HG03520 (cell line): ENCODE measurements around the gene FRMD1.

Source experiments
- ATAC-seq: cut with Tn5 transposase; IDR thresholded peaks from one replicate; pipeline ENCODE4 v1.9.1; 2021; ENCODE audit warnings: mild to moderate bottlenecking, moderate library complexity; ENCODE audit not compliant: unreplicated experiment

FRMD1 gene

DNA sequence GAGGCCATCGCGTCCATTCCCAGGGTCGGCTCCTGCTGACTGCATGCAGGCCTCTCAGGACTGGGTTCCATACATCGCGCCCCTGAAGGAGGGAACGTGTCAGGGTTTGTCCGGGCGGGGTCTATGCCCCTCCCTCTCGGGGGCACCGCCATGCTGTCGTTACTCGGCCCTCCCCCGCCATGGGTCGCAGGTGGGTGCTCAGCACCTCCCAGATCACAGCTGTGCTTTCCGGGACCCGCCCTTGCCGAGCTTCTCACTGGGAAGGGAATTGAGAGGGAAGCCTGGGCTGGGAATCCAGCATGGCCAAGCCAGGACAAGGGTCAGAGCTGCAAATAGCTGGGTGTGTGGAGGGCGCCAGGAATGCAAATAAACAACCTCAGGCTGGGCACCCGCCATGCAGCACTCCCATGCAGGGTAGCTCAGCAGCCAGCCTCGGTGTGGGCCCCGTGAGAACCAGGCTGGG lies at the start of gene FRMD1:
Gene FRMD1, minus strand, starts transcription at position 270 of the 463 bp plus-strand sequence. Its CDS starts 118 bp downstream, at position 152.
- no peak for ATAC-seq

DNA sequence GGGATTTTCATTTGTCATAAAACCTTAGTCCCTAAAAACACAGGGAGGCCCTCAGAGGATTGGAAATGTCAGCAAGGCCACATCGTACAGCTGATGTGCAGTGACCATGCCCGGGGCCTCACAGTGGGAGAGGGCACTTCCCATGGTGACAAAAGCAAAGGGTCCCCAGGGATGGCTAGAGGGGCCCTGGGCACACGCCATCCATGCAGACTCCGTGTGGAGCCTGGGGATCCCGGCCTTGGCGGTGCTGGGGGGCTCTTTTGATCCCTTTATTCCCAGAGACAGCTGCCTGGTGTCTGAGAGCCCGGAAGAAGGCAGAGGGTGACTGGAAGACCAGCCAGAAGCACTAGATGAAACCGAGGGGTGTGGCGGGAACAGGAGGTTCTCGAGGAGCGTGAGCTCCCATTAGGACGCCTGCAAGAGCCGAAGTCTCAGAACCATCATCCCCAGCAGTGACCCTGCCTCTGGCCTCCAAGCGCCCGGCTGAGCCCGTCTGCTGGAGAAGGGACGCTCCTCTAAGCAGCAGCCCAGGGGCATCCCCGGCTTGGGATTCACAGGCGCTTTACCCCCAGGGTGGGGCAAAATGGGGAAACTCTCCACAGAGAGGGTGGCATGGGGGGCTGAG lies 49.1 kb upstream of the FRMD1 start:
- no peak for ATAC-seq

DNA sequence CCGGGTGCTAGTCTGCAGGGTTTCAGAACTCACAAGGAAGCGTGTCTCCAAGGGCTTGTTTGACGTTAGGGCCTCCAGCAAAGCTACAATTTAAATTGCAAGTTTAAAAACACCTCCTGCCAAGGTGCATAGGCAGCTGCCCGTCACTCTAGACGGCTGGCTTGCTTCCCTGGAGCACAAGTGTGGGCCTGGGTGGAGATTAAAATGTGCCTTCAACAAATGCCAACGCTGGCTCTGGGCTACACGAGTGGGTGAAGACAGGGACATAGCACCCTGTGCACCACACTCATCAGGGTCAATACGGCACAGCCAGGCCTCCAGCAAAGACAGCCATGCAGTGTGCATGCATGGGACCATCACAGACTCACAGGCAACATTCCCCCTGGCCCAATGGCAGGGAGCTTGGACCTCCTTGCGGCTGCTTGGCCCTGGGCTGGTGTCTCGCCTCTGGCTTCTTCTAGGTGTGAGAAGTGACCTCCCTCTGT lies 48.4 kb upstream of the FRMD1 start:
- ATAC-seq = no peak

DNA sequence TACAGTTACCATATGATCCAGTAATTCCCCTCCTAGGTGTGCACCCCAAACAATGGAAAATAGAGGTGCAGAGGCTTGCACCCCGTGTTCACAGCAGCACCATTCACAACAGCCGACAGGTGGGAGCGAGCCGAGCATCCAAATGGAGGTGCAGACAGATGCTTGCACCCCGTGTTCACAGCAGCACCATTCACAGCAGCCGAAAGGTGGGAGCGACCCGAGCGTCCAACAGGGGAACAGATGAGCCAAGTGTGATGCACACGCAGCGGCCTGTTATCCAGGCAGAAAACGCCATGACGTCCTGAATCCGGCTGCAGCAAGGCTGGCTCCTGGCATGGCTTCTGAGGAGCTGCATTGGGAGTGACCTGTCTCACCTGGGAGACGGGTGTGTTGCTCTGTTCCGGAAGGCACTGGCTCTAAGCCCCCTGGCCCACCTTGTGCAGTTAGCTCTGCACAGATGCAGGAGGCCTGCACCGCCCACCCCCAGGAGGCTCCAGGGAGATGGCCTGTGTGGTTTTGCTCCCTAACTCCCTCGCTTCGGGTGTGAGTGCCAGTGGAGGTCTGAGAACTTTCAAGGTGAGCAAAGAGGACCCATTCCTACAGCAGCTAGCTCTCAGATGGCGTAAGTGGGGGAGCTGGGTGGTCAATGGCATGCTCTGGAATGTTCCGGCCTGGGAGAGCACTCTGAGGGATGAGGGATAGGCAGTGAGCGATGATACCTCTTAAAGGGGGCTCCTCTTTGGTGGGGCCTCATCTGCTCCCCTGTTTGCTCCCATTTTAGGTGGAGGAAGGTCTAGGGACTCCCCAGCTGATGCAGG lies 47.8 kb upstream of the FRMD1 start:
- no peak for ATAC-seq

DNA sequence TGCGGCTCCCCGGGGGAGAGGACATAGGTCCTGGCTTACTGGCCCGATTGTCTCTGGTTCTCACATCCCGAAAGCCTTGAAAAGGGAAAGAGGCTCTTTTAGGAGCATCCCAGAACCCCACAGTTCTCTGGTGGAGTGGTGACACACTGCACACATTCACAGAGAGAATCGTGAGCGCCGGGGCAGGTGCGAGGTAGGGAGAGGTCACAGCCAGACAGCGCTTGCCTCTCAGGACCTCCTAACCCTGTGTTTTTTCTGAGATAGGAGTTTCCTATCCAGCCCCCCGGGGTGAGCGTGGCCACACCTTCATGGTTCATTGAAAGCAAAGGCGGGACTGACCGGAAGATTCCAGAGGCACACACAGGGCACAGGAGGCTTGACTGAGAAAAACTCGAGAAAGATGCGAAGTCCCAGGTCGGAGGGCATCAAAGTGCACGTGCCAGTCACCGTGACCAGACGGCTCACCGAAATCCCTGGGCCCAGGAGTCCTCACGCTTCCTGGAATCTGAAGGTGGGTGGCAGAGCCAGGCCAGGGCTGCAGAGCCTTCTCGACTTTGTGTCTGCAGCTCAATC lies 46.5 kb upstream of the FRMD1 start:
- ATAC-seq = no peak

DNA sequence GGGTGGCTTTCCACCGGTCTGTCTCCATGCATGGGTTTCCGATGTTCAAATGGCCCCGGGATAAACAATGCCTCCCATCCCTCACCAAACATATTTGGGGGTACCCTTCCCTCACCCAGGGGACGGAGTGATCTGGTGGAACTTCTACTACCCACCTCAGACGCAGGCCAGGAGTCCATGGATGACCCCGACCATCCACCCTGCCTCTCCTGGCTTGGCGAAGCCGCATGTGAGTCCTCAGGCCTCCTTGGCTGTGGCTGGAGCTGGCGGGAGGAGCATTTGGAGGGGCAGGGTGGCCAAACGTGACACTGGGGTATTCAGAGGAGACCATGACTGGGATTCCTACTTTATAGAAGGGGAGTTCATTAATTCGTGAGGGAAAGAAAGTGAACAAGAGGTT lies 45.9 kb upstream of the FRMD1 start:
- ATAC-seq = no peak

DNA sequence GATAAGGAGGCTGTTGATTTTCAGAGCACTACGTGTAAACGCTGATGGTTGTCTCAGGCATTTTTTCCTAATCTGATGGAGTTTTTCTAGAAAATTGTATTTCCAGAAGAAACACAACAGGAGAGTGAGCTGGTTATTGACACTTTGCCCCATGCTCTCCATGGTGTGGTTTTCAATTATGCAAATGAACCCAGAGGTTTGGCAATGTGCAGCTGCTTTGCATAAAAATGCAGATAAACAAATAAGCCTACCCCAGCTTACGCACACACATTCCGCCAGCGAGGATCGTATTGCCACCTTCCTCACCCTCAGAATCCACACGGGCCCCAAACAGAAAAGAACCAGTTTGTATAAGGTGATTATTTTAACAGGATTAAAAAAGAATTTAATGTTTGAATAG lies 45.1 kb upstream of the FRMD1 start:
- no peak for ATAC-seq

DNA sequence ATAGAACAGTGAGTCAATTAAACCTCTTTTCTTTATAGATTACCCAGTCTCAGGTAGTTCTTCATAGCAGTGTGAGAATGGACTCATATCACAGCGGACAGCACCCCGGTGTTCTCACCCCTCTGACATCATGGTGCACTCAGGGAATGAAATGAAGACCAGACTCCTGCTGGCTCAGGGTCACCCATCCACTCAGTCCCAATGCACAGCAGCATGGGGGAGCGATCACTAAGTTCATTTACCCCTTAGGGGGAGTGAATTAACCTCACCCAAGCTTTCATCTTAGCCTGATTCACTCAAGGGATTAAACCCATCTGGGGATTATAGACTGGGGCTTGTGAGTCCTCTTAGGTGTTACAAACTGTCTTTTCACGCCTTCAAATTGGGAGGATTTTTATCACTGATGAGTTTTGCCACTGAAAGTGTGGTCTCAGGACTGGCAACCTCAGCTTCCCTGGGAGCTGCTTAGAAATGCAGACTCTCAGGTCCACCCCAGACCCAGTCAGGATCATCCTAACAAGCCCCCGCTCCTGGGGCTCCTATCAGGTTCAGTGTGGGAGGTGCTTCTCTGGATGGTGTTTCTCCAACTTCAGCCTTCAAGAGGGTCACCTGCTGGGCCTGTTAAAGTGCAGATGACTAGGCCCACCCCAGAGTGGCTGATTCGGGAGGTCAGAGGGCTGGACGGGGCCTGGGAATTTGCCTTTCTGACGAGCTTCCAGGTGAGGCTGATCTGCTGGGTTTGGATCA lies 44.3 kb upstream of the FRMD1 start:
- no peak for ATAC-seq

DNA sequence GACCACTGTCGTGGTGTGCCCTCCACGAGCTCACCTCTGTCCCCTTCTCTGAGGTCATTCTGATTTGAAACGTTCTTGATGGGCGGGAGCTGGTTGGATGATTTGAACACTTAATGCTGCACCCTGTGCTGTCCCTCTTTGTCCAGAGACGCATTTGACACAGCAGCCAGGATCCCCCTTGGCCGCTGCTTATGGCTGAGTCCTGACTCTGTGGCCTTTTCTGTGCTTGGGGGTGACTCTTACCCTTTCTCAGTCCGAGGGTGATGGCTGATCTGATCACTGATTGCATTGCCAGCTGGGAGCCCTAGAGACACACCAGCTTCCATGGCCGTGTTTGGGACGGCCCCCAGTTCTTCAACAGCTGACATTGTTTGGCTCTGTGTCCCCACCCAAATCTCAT lies 43.5 kb upstream of the FRMD1 start:
- ATAC-seq = no peak

DNA sequence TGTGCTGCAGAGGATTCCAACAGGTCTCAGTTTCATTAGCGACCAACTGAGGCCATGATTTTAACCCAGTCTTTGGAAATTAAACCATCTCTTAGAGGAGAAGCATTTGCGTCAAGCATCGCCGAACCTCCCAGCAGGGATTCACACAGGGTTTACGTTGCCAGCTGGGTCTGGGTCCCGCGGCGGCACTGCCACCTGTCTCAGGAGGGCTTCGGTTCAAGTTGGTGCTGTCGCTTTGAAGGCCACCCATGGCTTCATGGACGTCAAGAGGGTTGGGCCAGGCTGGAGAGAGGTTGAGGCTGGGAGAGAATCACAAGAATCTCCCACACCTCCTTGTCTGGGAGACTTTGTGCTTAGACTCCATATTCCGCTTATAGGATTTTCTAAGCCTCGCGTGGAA lies 43.0 kb upstream of the FRMD1 start:
- ATAC-seq = no peak

DNA sequence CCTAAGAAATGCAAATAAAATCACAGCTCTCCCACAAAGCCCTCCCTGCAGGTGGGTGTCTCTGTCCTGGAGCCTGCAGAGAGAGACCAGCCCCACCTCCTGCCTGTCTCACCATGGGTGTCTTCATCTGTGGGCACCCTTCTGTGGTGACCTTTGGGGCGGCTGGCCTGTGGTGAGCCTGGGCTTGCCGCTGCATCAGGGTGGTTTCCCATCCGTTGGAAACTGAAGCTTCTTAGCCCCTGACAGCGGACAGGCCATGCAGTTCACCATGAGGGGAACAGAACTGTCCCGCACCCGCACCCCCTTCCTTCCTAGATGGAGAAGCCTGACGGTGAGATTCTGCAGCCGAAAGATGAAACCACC lies 42.3 kb upstream of the FRMD1 start:
- ATAC-seq = no peak

DNA sequence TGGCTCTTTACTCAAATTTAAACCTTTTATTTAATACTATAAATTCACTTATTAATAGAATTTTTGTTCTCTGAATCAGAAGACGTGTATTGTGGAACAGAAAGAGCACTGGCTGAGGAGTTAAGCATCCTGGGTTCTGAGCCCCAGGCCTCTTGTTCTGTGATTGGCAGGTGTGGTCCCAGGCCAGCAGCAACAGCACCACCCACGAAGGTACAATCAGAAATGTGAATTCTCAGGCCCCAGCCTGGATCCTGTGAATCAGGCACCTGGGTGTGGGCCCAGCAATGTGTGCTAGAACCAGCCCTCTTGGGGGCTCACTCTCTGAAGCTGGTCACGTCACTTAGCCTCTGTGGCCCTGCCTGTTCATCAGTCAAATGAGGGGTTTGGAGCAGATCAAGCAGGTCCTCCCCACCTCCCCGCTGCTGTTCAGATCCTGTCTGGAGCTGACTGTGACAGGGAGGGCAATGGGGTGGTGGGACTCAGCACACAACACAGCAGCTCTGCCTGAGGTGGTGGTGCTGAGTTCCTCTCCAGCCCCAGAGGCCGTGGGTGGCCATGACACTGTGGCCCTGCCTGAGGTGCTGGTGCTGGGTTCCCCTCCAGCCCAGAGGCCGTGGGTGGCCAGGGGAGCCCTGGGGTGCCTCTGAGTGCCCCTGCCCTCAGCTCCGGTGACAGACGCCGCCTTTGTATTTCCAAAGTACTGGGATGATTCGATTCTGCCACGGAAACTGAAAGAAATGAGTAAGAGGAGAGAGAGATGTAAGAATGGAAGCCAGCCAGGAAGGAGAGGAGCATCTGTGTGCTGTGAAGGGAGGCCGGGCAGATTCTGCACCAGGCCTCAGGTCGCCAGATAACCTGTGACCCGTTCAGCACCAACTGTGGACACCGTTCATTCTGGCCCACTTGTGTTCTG lies 41.6 kb upstream of the FRMD1 start:
- no peak for ATAC-seq

DNA sequence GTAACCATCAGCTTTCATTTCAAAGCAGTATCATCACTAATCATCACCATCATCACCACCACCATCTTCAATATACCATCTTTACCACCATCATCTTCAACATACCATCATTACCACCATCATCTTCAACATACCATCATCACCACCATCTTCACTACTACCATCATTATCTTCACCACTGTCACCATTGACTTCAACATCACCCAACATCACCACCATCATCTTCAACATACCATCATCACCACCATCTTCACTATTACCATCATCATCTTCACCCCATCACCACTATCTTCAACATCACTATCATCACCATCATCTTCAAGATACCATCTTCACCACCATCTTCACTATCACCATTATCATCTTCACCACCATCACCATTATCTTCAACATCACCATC lies 40.5 kb upstream of the FRMD1 start:
- no peak for ATAC-seq

DNA sequence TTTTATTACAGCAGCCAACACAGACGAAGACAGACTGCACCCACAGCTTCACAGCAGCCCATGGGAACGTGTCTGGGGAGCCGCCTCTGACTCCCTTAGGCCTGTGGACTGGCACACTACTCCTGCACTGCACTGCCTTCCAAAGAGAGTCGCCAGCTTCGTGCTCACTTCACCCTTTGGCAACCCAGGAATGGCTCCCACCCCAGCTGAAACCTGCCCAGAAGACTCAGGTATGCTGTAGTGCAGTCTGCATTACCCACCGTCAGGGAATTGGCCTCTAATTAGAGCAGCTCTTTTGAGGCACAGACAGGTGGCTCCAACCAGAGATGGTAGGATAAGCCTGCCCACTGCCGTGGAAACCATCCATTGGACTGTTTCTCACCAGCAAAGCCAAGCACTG lies 39.9 kb upstream of the FRMD1 start:
- no peak for ATAC-seq

DNA sequence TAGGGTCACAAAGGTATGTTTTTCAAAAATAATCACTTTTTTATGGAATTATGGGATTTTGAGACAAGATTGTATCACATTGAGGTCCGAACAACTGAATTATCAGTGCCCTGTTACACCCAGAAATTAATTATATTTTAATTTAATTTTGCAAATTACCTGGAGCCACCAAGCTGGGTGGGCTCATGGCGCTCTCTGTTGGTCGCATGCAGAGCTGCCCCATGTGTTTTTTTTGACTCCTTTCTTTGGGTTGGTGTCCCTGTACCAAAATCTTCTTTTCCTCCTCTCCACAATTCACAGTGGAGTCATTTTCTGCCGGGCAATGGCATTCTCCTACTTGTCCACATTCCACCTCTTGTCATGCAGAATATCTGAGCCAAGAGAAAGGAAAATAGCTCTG lies 38.9 kb upstream of the FRMD1 start:
- no peak for ATAC-seq

DNA sequence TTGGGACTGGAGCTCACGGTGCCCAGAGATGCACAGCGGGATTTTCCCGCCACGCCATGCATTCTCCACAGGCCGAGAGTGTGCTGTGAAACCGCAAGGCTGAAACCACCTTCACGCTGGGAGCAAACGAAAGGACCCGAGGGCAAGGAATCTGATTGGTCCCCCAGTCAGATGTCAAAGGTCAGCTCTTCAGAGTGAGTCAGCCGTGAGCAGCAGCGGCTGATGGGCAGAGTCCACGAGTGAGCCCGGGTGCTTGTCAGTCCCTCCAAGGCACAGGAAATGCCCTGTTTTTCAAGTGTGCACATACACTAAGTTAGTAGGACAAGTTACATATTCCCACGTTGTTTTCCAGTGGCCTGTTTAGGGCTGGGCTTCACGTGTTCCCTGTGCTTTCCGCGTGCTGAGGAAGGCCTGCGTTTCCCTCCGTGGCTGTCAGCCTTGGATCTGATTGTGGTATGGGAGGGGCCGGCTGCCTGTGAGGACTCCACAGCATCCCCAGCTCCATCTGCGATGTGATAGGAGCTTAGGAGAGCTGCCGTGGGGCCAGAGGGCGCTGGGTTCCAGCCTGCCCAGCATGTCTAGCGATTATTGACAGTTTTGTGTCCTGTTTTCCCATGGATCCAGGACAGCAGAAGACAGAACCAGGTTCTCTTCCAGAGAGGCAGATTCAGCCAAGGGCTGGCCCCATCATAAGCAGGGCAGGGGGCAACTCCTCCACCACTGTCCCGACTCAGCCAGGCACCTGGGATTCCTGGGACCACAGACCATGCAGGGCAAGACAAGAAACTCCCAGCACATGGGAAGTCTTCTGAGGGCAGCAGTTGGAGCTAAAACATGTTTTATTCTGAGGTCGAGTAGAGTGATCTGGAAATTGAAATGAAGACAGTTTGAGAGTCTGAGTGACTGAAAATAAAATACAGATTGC lies 38.2 kb upstream of the FRMD1 start:
- no peak for ATAC-seq

DNA sequence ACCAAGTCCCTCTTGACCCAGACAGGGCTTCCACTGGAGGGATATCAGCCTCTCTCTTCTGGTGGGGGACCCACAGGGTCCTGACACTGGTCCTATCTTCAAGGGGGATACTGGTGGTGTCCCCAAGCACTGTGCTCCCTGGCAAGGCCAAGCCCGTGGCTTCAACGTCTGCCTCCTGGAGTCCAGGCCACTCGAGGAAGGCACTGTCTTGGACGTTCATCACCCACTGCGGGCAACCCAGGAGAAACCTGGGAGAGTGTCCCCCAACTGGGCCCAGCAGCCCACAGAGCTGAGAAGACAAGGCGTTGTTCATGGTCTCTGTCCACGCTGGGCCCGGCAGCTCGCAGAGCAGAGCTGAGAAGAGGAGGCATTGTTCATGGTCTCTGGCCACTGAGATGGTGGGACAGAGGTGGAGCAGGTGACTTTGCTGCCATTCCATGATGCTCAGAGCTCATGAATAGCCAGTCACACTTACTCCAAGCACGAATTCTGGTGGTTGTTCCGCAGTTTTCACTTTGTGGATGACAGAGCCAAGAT lies 37.5 kb upstream of the FRMD1 start:
- ATAC-seq = no peak

DNA sequence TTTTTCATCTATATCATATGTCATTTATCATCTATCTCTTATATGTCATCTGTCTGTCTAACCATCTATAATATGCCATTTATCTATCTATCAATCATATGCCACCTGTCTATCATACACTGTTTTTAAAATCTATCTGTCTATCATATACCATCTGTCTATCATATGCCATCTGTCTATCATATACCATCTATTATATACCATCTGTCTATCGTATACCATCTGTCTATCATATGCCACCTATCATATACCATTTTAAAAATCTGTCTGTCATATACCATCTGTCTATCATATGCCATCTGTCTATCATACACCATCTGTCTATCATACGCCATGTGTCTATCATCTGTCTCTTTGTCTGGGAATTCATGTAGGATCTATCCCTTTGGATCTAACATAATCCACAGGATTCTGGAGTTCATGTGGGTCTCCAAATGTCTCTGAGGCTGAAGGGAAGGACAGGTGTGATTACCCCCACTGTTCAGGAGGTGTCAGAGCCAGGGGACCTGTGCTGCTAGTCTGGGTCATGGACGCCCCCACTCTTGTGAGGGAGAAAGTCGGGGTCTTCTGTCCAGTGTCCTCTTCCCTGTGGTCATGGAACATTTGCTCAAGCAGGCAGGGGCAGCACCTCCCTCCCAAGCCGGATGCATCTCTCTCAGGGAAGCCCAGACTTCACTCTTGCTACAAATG lies 36.9 kb upstream of the FRMD1 start:
- no peak for ATAC-seq
